Esophagus mucosa (tissue), 1 donor: ENCODE results near the gene RASSF10. TPM values are rescaled to one million over a fixed set of nuclear protein-coding genes. Genes with fewer than 3 reads are reported as not detected.
A peak's percentile ranks its signal among the peaks of the same experiment; 100 is the strongest.

Experiments
- ATAC-seq: fragments of 200-7000 bp; cut with Tn5 transposase; one replicate; pipeline ENCODE4 v1.9.1; 2020
- total RNA-seq: library from RNA; stranded (reverse); gene quantifications from one replicate; pipeline ENCODE4 v1.2.4, GENCODE V29; 2023
- donor health status: DM: yes; HTN: yes; CAD: no.

RASSF10 gene
- total RNA-seq, 1 donor from 2014 or later: 11.3 TPM

DNA sequence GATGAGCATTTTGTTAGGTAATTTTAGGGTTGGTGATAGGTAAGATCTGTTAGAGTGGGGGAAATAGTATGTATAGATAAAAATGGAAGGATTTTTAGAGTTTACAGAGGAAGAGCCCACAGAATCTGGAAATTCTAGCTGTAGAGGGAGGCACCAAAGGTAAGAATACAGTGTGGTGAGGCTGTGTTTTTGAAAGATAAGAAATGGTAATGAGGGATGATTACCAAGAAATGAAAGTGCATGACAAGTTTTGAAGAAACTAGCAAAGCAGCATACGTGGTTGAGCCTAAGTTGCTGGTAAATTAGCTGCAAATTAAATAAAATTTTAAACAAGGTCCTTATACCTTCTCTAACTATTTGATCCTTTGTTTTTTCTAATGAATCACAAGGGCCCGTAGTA is 14.6 kb upstream of the RASSF10 start:
- no peak for ATAC-seq

DNA sequence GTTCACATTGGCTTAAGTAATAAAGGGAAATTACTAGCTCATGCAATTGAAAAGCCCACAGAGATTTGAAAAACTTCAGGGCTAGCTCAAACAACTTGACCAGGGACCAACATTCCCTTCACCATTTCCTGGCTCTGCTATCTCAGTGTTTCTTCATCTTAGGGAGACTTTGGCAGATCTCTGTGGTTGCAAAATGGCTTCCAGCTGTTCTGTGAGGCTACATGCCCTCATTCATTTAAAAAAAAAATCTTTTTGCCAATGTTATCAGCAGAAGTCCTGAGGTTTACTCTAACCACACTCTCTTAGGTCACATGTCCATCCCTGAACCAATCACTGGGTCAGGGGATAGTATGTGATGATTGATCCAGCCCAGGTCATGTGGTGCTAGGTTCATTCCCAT is 13.9 kb upstream of the RASSF10 start:
- no peak for ATAC-seq

DNA sequence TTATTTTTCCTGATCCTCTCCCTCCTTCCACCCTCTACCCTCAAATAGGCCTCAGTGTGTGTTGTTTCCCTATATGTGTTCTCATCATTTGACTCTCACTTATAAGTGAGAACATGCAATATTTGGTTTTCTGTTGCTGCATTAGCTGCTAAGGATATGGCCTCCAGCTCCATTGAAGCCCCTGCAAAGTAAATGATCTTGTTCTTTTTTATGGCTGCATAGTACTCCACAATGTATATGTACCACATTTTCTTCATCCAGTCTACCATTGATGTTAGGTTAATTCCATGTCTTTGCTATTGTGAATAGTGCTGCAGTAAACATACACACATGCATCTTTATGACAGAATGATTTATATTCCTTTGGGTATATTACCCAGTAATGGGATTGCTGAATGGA is 13.3 kb upstream of the RASSF10 start:
- no peak for ATAC-seq

DNA sequence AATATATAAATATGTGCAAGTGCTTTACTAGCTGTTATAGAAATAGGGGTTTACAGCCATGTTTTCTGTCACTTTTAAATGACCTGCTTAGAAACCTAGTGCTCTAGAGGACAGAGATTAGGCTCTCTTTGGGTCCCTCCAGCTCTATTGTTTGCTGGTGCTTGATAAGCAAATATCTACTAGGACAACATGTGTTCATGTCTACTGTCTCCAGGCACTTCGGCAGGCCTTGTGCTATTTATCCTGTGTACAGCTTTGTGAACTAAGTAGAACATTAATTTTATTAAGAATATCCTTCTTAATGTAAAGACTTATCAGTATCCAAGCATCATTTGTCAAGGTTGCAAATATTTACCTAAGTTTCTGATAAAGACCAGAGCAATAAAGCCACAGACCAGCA is 11.9 kb upstream of the RASSF10 start:
- ATAC-seq: no peak

DNA sequence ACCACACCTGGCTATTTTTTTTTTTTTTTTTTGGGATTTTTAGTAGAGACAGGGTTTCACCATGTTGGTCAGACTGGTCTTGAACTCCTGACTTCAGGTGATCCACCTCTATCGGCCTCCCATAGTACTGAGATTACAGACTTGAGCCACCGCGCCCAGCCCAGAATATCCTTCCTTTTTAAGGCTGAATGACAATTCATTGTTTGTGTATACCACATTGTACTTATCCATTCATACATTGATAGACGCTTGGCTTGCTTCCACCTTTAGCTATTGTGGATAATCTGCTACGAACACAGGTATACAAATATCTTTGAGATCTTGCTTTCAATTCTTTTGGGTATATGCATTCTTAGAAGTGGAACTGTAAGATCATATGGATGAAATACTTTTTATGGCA is 10.8 kb upstream of the RASSF10 start:
- ATAC-seq: no peak

DNA sequence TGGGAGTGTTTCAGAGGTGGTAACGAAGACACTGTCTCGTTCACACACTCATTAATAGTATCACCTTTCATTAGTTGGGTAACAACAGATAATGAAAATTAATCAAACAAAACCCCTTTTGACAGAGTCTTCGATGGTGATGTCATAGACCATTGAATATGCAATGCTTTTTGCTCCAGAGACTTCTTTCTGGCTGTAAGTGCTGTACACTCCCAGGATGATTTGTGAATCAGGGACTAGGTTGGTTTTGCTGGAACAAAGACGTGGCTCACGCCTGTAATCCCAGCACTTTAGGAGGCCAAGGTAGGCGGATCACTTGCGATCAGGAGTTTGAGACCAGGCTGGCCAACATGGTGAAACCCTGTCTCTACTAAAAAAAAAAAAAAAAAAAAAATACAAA is 9.5 kb upstream of the RASSF10 start:
- ATAC-seq: no peak

DNA sequence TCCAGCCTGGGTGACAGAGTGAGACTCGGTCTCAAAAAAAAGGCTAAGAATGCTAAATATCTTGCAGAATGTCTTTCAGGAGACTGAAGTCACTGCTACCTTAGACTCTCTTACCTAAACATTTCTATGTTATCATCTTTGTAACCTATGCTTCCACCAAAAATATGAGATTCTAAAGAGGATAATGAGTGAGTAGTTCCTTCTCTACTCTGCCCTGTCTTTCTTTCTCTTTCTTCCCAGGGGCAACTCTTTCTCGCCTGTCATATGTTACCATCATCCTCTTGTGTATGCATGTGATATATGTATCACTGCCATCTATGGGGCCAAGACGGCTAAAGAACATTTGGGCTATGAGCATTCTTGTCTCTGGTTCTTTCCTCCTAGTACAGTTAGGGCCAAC is 9.0 kb upstream of the RASSF10 start:
- no peak for ATAC-seq

DNA sequence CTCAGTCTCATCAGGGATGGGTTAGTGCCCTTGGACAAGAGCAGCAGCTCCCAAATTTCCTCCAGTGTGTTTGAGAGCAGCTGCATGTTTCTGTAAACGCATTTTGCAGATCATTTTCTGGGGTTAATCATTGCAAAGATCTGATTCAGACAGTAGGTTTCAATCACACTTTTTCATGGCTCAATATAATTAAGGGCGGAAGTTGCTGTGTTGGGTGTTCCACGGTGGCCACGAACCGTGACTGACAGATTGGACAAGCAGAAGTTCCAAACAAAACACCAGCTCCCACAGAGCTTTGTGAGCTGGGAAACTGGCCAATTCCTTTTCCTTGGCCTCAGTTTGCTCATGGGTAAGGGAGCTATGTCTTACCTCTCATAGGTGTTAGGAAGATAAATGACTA is 8.4 kb upstream of the RASSF10 start:
- ATAC-seq: peak; percentile 25

DNA sequence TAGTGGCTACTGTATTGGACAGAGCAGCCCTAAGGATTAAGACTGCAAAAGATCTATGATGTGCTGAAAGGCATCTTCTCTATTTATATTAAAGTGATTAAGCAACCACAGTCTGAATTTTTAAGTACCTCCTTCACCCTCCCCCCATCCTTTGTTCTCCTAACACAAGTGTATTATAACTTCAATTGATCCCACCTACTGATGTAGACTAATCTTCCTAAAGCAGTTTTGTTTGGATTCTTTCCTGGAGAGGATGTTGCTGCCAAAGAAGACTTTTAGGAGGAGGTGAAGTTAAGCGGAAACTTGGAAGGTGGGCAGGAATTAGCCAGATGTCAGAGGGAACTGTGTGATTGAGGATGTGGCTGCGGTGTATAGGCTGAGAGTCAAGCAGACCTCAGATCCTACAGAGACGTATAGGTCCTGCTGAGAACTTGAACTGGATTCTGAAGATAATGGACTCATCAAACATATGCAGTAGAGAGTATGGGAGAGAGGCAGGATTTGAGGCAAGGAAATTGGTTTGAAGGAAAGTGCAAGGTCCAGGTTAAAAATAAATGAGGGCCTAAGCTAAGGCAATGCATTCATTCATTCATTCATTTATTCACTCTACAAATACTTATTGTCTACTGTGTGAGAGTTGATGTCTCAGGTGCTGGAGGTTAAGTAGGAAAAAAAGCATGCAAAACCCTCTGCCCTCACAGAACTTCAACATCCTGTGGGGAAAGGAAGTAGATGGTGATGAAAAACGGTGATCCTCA is 5.2 kb upstream of the RASSF10 start:
- no peak for ATAC-seq

DNA sequence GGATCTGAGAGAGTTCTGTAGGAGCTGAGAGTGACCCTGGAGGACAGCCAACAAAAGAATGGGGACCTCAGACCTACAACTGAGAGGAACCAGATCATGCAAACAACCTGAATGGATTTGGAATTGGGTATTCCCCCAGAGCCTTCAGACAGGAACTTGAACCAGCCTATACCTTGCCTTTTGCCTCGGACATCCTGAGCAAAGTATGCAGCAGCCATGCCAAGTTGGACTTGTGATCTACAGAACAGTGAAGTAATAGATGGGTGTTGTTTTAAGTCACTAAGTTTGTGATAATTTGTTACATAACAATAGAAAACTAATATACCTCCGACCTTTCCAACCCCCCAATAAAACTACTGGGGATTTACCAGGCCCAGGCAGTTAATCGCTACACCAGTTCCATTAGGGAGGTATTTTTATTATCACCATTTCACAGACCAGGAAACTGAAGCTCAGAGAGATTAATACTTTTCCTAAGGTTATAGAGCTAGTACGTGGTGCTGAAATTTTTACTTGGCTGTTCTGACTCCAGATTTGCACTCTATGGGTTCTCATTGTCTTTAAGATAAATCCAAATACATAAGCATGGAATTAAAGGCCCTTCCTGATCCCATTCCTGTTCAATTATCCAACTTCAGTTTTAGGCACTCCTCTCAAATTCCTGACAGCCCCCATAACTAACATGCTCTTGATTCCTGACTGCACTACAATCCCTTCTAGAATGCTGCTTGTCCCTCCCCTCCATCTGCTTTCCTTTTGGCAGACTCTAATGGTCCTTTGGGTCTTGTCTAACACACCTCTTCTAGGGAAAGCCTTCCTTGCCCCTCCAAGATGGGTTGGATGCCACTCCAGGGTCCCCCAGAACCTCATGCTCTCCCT is 1.7 kb upstream of the RASSF10 start:
- ATAC-seq: no peak

DNA sequence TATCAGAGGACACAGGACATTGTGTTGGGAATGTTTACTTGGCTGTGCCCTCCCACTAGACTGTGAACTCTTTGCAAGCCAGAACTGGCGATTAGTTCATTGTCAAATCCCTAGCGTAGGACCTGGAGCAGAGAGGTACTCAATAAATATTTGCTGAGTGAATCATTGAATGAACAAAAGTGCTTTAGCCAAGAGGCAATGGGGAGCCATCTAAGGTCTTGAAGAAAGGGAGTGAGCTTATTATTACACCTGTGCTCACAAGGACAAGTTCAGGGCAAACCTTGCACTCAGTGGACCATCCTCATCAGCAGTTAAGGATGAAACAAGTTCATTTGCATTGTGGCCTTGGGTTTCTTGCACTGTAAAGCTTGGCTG is 1.1 kb upstream of the RASSF10 start:
- peak; percentile 49 for ATAC-seq

DNA sequence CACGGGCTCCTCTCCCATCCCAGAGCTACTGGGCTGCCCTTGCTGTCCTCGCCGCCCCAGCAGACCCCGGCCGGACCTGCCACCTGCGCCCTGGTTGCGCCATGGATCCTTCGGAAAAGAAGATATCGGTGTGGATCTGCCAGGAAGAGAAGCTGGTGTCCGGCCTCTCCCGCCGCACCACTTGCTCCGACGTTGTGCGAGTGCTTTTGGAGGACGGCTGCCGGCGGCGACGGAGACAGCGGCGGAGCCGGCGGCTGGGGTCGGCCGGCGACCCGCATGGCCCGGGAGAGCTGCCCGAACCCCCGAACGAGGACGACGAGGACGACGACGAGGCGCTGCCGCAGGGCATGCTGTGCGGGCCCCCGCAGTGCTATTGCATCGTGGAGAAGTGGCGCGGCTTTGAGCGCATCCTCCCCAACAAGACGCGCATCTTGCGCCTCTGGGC is 382 bp downstream of the RASSF10 start:
- no peak for ATAC-seq

DNA sequence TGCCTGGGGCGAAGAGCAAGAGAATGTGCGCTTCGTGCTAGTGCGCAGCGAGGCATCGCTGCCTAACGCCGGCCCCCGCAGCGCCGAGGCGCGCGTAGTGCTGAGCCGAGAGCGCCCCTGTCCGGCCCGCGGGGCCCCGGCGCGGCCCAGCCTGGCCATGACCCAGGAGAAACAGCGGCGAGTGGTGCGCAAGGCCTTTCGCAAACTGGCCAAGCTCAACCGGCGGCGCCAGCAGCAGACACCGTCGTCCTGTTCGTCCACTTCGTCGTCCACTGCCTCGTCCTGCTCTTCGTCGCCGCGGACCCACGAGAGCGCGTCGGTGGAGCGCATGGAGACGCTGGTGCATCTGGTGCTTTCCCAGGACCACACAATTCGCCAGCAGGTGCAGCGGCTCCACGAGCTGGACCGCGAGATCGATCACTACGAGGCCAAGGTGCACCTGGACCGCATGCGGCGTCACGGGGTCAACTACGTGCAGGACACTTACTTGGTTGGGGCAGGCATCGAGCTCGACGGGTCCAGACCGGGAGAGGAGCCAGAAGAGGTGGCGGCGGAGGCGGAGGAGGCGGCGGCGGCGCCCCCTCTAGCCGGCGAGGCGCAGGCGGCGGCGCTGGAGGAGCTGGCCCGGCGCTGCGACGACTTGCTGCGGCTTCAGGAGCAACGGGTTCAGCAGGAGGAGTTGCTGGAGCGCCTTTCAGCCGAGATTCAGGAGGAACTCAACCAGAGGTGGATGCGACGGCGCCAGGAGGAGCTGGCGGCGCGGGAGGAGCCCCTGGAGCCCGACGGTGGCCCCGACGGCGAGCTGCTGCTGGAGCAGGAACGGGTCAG is 1.0 kb downstream of the RASSF10 start:
- peak; percentile 52 for ATAC-seq

DNA sequence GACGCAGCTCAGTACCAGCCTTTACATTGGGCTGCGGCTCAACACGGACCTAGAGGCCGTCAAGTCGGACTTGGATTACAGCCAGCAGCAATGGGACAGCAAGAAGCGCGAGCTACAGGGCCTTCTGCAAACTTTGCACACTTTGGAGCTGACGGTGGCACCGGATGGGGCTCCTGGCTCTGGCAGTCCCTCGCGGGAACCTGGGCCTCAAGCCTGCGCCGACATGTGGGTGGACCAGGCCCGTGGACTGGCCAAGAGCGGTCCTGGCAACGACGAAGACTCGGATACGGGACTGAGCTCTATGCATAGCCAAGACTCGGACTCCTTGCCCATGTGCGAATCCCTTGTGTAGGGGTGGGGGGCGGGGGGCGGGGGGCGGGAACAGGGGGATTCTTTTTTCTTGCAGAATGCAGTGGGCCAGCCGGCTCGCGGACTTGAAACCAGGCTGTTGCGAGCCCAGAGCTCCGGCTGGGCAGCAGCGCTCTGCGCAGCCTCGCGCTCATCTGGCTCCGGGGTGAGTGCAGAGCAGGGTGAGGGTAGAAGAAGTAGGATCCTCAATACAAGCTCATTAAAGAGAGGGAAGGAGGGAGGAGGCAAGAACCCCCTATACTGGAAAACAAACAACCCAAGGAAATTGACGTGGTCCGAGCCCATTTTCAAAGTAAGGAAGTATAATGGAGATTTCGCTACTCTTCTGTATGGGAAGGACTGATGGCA is 1.8 kb downstream of the RASSF10 start:
- peak; percentile 19 for ATAC-seq

DNA sequence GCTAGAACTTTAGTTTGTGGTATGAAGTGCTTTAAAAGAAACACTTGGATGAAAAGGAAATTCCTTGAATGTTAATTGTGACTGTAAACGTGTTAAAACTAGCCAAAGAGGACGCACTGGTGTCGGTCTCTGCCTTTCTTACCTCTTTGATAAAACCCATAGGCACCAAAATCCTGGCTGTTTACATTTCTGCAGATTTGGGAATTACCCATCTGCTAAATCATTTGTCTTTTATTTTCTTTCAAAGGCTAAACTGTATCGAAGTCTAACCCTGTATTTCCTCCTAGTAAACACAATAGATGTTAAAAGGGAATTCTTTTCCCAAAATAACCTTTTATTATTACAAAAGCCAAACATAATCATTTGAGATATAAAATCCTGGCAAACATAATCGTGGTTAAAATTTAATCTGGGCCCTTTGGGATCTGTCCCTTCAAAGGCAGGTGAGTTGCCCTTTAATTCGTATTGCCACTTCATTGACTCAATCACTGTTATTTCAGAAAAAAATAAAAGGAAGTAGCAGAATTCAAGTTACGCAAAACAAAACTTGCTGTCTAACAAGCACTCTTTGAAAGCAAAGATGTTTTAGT is 2.4 kb downstream of the RASSF10 start:
- ATAC-seq: no peak

DNA sequence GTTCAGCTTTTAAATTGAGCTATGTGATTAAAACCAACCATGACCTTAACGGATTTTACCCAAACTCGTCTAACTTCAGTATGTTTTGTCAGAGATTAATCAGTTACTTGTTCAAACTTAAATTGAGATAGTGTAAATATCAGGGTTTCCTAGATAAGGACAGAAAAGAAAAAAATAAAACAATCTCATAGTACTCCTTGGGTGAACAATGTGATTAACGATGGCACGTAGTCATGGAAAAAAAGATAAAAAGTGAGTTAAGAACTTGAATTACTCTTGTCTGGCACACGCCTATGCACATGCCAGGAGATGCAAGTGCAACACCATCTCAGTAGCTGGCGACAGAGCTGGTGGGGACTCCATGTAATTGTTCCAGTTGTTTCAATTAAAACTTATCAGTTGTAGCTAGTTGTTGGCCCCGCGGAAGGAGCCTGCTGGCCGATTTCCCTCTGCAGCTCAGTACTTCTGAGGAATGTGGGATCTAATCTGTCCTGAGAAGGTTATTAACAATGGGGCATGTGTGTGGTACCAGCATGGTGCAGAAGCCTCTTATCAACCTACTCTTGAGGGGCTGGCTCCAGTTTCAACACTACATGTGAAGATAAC is 3.0 kb downstream of the RASSF10 start:
- ATAC-seq: no peak

DNA sequence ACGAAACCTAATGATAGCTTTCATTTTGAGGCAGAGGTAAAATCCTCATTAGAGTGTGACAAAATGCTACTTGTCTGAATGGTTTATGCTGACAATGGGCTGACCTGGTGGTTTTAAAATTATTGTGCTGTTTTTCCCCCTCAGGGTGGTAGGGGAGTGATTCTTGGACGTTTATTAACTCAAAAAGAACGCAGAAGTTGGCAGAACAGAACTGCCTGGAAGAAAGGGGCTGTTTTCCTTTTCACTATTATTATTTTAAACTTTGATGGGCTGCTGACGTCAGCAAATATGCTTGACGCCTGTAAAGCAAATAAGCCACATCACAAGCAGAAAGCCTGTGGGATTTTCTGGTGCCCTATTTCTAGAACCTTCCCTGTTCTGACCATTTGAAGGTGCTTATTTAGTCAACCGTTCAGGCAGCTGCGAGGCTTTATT is 4.0 kb downstream of the RASSF10 start:
- ATAC-seq: no peak

DNA sequence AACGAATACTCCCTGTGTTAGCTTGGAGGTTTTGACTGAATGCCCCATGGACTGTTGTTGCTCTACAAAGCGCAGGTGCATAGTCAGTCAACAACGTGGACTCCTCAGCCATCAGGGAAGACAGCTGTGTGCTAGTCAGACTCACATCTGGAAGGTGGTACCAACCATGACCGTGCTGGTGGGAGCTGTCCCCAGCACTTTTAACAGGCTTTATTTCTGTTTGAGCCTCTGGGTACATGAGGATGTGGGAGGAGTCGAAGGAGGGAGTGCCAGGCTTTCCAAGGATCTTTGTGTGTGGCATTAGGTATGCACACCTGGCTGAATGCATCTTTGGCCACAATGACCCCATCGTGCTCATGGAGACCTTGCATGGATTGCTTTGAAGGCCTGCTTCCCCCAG is 6.6 kb downstream of the RASSF10 start:
- no peak for ATAC-seq

DNA sequence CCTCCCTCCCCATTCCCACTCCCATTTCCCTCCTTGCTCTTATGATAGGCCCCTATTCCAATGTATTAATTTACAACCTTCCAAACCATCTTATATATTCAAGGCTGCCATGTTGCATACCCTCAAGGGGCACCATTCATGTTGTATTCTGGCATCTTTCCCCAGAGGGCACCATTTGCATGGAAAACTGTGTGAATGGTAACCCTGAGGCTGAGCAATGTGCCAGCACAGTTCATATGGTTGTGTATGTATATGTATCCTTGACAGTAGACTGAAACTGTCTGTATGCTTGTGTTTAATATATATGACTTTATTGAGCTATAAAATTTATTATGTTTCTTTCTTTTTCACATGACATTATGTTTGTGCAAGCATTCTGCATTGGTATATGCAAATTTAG is 7.3 kb downstream of the RASSF10 start:
- ATAC-seq: peak; percentile 52

DNA sequence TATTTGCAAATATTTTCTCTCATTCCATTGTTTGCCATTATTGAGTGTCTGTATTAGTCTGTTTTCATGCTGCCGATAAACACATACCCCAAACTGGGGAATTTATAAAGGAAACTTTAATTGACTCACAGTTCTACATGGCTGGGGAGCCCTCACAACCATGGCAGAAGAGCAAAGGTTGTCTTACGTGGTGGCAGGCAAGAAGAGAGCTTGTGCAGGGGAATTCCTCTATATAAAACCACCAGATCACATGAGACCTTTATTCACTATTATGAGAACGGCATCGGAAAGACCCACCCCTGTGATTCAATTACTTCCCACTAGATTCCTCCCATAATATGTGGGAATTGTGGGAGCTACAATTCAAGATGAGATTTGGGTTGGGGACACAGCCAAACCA is 10.2 kb downstream of the RASSF10 start:
- ATAC-seq: no peak

DNA sequence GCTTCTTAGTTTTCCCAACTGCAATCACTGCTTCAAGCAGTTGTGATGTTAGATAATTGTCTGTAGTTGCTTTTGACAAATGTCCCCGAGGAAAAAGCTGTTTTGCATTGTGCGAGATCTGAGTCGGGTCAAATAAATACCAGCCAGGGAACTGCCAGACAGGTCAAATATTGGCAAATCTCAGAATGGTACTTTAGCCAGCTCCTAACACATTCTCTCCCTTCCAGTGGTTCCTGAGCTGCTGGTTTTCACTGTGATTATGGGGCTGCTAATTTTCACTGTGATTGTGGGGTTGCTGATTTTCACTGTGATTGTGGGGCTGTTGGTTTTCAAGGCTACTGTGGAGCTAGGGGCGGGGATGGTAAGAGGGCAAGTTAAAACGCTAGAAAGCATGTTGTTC is 14.3 kb downstream of the RASSF10 start:
- ATAC-seq: no peak

DNA sequence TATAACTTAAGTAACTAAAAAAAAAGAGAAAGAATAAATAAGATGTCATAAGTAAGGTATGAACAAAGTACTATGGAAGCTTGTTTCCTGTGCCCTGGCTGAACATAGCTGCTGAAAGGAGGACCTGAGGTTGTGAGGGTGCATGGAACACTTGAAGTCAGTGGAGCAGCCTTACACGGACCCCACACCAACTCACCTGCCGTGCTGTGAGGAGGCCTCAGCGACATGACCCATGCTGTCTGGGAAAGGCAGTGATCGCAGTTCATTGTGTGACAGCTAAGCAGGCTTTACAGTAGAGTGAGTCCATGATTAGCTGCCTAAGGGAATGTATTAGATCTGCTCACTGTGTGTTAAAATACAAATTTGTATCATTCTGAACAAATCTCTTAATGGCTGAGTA is 17.6 kb downstream of the RASSF10 start:
- no peak for ATAC-seq
